ENCODE data around the gene VPS8.

VPS8 gene

DNA sequence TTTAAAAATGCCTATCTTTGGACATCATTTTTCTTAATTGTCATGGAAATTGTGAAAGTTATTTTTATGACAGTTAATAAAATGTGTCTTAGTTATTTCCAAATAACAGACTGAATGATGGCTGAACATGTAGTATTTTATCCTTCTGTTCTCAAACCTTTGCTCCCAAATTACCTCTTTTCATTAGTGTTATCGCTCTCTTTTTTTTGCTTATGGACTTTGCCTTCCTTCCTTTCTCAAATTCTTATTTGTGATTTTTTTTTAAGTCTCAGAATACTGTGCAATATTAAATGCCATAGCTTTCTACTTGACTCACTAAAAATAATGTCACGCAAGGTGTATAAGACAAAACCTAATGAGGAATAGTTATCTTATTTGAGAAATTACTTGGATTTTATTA lies 107.7 kb downstream of the VPS8 start:
- no peak overlapping the region for H3K4me2 ChIP-seq (ENCODE audit: low read depth, low read length, poor library complexity, severe bottlenecking)
- H3K9ac ChIP-seq (ENCODE audit: low read length): no peak overlapping the region
- H3F3A ChIP-seq (ENCODE audit: insufficient read depth): no peaks in the 10 kb centered on the region
- H3K9me2 ChIP-seq (replicated peaks; ENCODE audit: insufficient read depth, low read length): no peaks in the 10 kb centered on the region
- H4K20me1 ChIP-seq (ENCODE audit: low read depth, low read length): no peaks in the 10 kb centered on the region
- no peaks in the 10 kb centered on the region for H3K9me3 ChIP-seq (ENCODE audit: insufficient read depth, low read length)
- H3K79me2 ChIP-seq (ENCODE audit: insufficient read depth, low read length): no peaks in the 10 kb centered on the region
- H3K36me3 ChIP-seq (ENCODE audit: low read length): no peaks in the 10 kb centered on the region
- TF ChIP-seq, protein P1, sequence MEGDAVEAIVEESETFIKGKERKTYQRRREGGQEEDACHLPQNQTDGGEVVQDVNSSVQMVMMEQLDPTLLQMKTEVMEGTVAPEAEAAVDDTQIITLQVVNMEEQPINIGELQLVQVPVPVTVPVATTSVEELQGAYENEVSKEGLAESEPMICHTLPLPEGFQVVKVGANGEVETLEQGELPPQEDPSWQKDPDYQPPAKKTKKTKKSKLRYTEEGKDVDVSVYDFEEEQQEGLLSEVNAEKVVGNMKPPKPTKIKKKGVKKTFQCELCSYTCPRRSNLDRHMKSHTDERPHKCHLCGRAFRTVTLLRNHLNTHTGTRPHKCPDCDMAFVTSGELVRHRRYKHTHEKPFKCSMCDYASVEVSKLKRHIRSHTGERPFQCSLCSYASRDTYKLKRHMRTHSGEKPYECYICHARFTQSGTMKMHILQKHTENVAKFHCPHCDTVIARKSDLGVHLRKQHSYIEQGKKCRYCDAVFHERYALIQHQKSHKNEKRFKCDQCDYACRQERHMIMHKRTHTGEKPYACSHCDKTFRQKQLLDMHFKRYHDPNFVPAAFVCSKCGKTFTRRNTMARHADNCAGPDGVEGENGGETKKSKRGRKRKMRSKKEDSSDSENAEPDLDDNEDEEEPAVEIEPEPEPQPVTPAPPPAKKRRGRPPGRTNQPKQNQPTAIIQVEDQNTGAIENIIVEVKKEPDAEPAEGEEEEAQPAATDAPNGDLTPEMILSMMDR (IDR thresholded peaks at IDR 0.05; ENCODE audit: insufficient read depth, low read length, poor library complexity, severe bottlenecking): no peak
- no peak for TF ChIP-seq EZH2phosphoT487 (conservative IDR thresholded peaks at IDR 0.05; ENCODE audit: low read length)
- no peak overlapping the region for H3K27ac ChIP-seq (ENCODE audit: low read depth, low read length)
- no peak overlapping the region for H3K4me3 ChIP-seq (ENCODE audit: insufficient read depth, low read length, poor library complexity, severe bottlenecking)
- H3K27me3 ChIP-seq (ENCODE audit: low read length): no peaks in the 10 kb centered on the region
- H2AFZ ChIP-seq (ENCODE audit: low read depth, low read length, severe bottlenecking): no peak overlapping the region

DNA sequence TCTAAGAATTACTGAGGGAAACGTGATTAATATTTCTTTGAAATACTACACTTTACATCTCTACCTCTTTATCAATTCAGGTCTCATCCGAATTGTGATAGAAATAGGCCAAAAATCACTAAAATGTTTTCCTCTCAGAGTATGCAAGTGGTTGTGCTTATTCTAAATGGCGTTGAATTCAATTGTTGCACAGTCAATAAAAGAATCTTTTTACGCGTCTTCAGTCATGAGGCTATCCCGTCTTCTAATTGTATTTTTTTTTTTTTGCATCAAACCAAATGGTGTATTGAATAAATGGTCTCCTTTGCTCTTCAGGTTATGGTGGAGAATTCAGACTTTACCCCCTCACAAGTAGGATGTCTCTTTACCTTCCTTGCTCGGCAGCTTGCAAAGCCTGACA lies 112.6 kb downstream of the VPS8 start:
- Histone ChIP-seq H3K27ac (ENCODE audit: low read depth, low read length) (no peak overlapping the region), H3K79me2 (ENCODE audit: insufficient read depth, low read length) (no peaks in the 10 kb centered on the region), H3K9me3 (ENCODE audit: insufficient read depth, low read length) (no peaks in the 10 kb centered on the region), H3K4me2 (ENCODE audit: low read depth, low read length, poor library complexity, severe bottlenecking) (no peak overlapping the region), H2AFZ (ENCODE audit: low read depth, low read length, severe bottlenecking) (no peak overlapping the region), H3K27me3 (ENCODE audit: low read length) (no peaks in the 10 kb centered on the region), H3K4me3 (ENCODE audit: insufficient read depth, low read length, poor library complexity, severe bottlenecking) (no peak overlapping the region), H3K36me3 (ENCODE audit: low read length) (peaks cover 2% of the 10 kb centered on the region; the same call in 1 of the 2 replicates), H3K9ac (ENCODE audit: low read length) (no peak overlapping the region), H3F3A (ENCODE audit: insufficient read depth) (no peaks in the 10 kb centered on the region), H3K9me2 (replicated peaks; ENCODE audit: insufficient read depth, low read length) (no peaks in the 10 kb centered on the region), H4K20me1 (ENCODE audit: low read depth, low read length) (no peaks in the 10 kb centered on the region)
- TF ChIP-seq EZH2phosphoT487 (conservative IDR thresholded peaks at IDR 0.05; ENCODE audit: low read length): no peak
- TF ChIP-seq, protein P1 (IDR thresholded peaks at IDR 0.05; ENCODE audit: insufficient read depth, low read length, poor library complexity, severe bottlenecking): no peak

DNA sequence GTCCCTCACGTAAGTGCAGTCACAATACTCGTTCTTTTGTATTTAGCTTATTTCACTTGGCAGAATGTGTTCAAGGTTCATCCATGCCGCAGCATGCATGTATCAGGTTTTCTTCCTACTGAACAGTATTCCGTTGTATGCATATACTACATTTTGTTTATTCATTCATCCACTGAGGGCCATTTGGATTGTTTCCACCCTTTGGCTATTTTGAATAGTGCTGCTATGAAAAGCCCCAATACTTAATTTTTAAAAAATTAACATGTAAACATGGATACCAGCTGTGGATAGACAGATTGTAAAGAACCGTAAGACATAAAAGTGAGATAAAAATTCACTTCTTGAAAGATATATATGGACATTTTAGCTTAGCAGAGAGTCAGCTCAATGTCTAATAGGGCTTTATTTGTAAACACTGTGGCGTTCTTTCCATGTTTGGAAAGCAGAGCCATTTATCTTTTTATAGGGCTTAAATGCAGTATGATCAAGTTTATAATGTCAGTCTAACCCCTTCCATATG lies 115.9 kb downstream of the VPS8 start:
- Histone ChIP-seq H3K27me3 (ENCODE audit: low read length) (no peaks in the 10 kb centered on the region), H4K20me1 (ENCODE audit: low read depth, low read length) (no peaks in the 10 kb centered on the region), H3K9me3 (ENCODE audit: insufficient read depth, low read length) (no peaks in the 10 kb centered on the region), H3K9me2 (replicated peaks; ENCODE audit: insufficient read depth, low read length) (no peaks in the 10 kb centered on the region), H3K36me3 (ENCODE audit: low read length) (peaks cover 2% of the 10 kb centered on the region; the same call in 1 of the 2 replicates), H3K79me2 (ENCODE audit: insufficient read depth, low read length) (no peaks in the 10 kb centered on the region), H2AFZ (ENCODE audit: low read depth, low read length, severe bottlenecking) (no peak overlapping the region), H3K4me2 (ENCODE audit: low read depth, low read length, poor library complexity, severe bottlenecking) (no peak overlapping the region), H3K9ac (ENCODE audit: low read length) (no peak overlapping the region), H3F3A (ENCODE audit: insufficient read depth) (no peaks in the 10 kb centered on the region), H3K4me3 (ENCODE audit: insufficient read depth, low read length, poor library complexity, severe bottlenecking) (no peak overlapping the region), H3K27ac (ENCODE audit: low read depth, low read length) (no peak overlapping the region)
- TF ChIP-seq EZH2phosphoT487 (conservative IDR thresholded peaks at IDR 0.05; ENCODE audit: low read length): no peak
- TF ChIP-seq, protein P1 (IDR thresholded peaks at IDR 0.05; ENCODE audit: insufficient read depth, low read length, poor library complexity, severe bottlenecking): no peak

All from SU-DHL-6 (cell line).